AG04450 (cell line): ENCODE measurements around the gene GJD4. TPM values are rescaled to one million over a fixed set of nuclear protein-coding genes. Genes with fewer than 3 reads are reported as not detected.
A peak's percentile ranks its signal among the peaks of the same experiment; 100 is the strongest.

Experiments used
- CTCF ChIA-PET: fragments of 300-600, 350-600 bp; formaldehyde crosslinking; extraction: SDS; loops from one replicate; lab custom pipeline; 2022; ENCODE audit warnings: antibody characterized with exemption, inconsistent platforms; lab: Charles Lee
- POLR2A ChIA-PET: fragments of 350-600 bp; formaldehyde crosslinking; extraction: SDS; loops from one replicate; lab custom pipeline; 2021; ENCODE audit warnings: antibody characterized with exemption, inconsistent platforms; lab: Yijun Ruan, JAX
- DNase-seq: peaks from one replicate; pipeline ENCODE4 v3.0.0-alpha.2; 2011; ENCODE audit warnings: low read depth, low spot score
- H3K27ac ChIP-seq: one replicate; pipeline ENCODE4 v1.5.1; 2012; ENCODE audit warnings: low read depth, low read length, control low read depth
- H3K27me3 ChIP-seq: one replicate; pipeline ENCODE4 v1.6.0; 2012; ENCODE audit warnings: low read length; ENCODE audit not compliant: control insufficient read depth, insufficient read depth
- H3K4me3 ChIP-seq: 2 replicates; pipeline ENCODE4 v1.5.1; 2011; ENCODE audit warnings: mild to moderate bottlenecking, low read depth, low read length, control low read depth
- H3K9me3 ChIP-seq: 2 replicates; pipeline ENCODE4 v1.5.1; 2012; ENCODE audit warnings: low read length; ENCODE audit not compliant: control insufficient read depth, insufficient read depth
- CTCF ChIP-seq: IDR thresholded peaks from 2 replicates; pipeline ENCODE4 v1.5.1; 2011; ENCODE audit warnings: low read depth, low read length, control low read depth, inconsistent platforms
- polyA plus RNA-seq: library from polyadenylated mRNA; depleted of rRNA; stranded (reverse); fragments of >200 nt; gene quantifications from 2 replicates; pipeline ENCODE4 v1.2.3, GENCODE V29; 2011

The GJD4 gene
- polyA plus RNA-seq, 1 experiment, result not detected

GRCh38 chr10:35575640-35576039 lies 29.5 kb upstream of the GJD4 start:
- ChIA-PET CTCF (interaction anchor here (1.5 to 4.6 kb wide), 3 partner anchors 12 to 1204 kb away, joined by 3 to 39 read pairs (median 4); no protein-coding TSS in a partner anchor), POLR2A (interaction anchor here (0.5 to 1.1 kb wide), 2 partner anchors 154 to 248 kb away, joined by 3 to 4 read pairs; no protein-coding TSS in a partner anchor)
- H3K27ac ChIP-seq, result peak overlapping the region; percentile 74
- no peak for TF ChIP-seq CTCF
- no peak overlapping the region for H3K4me3 ChIP-seq
- no peak for DNase-seq
- peaks cover 4% of the 10 kb centered on the region for H3K27me3 ChIP-seq
- no peaks in the 10 kb centered on the region for H3K9me3 ChIP-seq

DNA sequence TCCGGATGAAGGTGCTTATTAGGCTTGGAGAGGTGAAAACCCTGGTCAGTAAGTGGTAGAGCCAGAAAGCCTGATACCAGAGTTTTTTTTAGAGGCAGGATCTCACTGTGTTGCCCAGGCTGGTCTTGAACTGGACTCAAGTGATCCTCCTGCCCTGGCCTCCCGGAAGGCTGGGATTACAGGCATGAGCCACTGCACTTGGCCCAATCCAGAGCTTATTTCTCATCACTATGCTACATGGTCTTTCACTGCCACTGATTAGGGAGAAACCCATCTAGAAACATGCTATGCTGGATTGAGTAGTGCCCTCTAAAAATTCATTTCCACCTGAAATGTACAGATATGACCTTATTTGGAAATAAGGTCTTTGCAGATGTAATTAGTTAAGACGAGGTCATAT lies 28.4 kb upstream of the GJD4 start:
- Histone ChIP-seq H3K27me3 (peaks cover 4% of the 10 kb centered on the region), H3K27ac (no peak overlapping the region), H3K9me3 (no peaks in the 10 kb centered on the region), H3K4me3 (no peak overlapping the region)
- ChIA-PET POLR2A (no interaction called here), CTCF (no interaction called here)
- no peak for TF ChIP-seq CTCF
- no peak for DNase-seq

- Histone ChIP-seq H3K4me3 (no peak overlapping the region), H3K9me3 (no peaks in the 10 kb centered on the region), H3K27ac (no peak overlapping the region), H3K27me3 (peaks cover 4% of the 10 kb centered on the region)
- DNase-seq, result no peak
- ChIA-PET POLR2A (no interaction called here), CTCF (interaction anchor here (0.6 to 1.0 kb wide), 2 partner anchors 8 to 1168 kb away, joined by 3 read pairs; no protein-coding TSS in a partner anchor)
- no peak for TF ChIP-seq CTCF
Measured at GRCh38 chr10:35577926-35578617, 27.1 kb upstream of the GJD4 start.

GRCh38 chr10:35578618-35578956 lies 26.6 kb upstream of the GJD4 start:
- no peak for DNase-seq
- peaks cover 4% of the 10 kb centered on the region for H3K27me3 ChIP-seq
- TF ChIP-seq CTCF, result no peak
- H3K4me3 ChIP-seq, result no peak overlapping the region
- CTCF ChIA-PET, result interaction anchor here (0.6 kb wide), 1 partner anchor 1168 kb away, joined by 3 read pairs; no protein-coding TSS in a partner anchor
- POLR2A ChIA-PET, result no interaction called here
- H3K27ac ChIP-seq, result no peak overlapping the region
- no peaks in the 10 kb centered on the region for H3K9me3 ChIP-seq

GRCh38 chr10:35579116-35579515 lies 26.0 kb upstream of the GJD4 start:
- DNase-seq, result no peak
- CTCF ChIA-PET, result no interaction called here
- TF ChIP-seq CTCF, result no peak
- Histone ChIP-seq H3K27ac (no peak overlapping the region), H3K9me3 (no peaks in the 10 kb centered on the region), H3K4me3 (no peak overlapping the region), H3K27me3 (peaks cover 4% of the 10 kb centered on the region)
- POLR2A ChIA-PET, result no interaction called here
